ENCODE results near the gene LRRN2. TPM values are rescaled to one million over a fixed set of nuclear protein-coding genes. Genes with fewer than 3 reads are reported as not detected.
"Not testable (repeated sequence)": the region's sequence is repeated elsewhere in the genome, so short reads cannot be mapped to it uniquely, and the experiment has no call there.

LRRN2 gene
- total RNA-seq, 1 donor from 2014 or later: 0.60 TPM

GRCh38 chr1:204692841-204693356, 7.4 kb upstream of the LRRN2 start:
- DNase-seq (ENCODE audit: low read depth in 2 of 2): no peak

GRCh38 chr1:204692325-204692840, 6.8 kb upstream of the LRRN2 start:
- DNase-seq (ENCODE audit: low read depth in 2 of 2): no peak

GRCh38 chr1:204691328-204691730, 5.8 kb upstream of the LRRN2 start:
- not testable (repeated sequence) for DNase-seq (ENCODE audit: low read depth in 2 of 2)

DNA sequence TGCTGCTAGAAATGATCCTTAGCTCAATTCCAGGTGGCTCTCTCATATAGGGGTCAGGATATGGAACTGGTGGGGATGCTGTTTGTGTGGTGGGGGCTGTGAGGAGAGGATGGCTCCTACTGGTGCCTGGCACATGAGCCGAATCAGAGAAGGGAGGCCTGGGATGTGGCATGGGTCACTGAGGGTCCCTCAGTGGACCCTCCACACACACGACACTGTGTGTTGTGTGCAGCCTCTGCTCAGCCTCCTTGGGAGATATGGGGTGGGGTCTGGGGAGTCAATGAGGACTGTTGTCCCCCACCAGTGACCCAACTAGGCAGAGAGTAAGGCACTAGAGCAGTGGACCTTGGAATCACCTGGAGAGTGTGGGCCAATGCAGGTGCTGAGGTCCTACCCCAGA, 3.2 kb upstream of the LRRN2 start:
- no peak for DNase-seq (ENCODE audit: low read depth in 2 of 2)

DNA sequence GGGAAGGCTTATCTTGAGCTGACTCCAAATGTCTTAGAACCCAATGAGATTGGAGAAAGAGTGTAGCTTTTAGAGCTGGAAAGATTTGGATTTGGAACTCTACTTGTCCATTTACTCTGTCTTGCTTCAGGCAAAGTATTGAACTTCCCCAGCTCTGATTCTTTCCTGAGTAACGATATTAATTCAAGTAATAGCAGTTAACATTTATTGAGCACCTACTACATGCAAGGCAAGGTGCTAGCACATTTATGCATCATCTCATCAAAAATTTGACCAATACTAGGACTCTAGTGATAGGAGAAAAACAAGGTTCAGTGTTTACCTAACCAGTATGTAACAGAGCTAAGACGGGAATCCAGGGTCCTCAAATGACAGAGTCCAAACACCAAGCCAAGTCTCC, 2.5 kb upstream of the LRRN2 start:
- DNase-seq (ENCODE audit: low read depth in 2 of 2): no peak

GRCh38 chr1:204684571-204685235, 835 bp downstream of the LRRN2 start:
- DNase-seq (ENCODE audit: low read depth in 2 of 2): no peak

GRCh38 chr1:204684206-204684570, 1.4 kb downstream of the LRRN2 start:
- no peak for DNase-seq (ENCODE audit: low read depth in 2 of 2)

- DNase-seq (ENCODE audit: low read depth in 2 of 2): no peak
Measured at GRCh38 chr1:204683284-204684205, 2.0 kb downstream of the LRRN2 start.

DNA sequence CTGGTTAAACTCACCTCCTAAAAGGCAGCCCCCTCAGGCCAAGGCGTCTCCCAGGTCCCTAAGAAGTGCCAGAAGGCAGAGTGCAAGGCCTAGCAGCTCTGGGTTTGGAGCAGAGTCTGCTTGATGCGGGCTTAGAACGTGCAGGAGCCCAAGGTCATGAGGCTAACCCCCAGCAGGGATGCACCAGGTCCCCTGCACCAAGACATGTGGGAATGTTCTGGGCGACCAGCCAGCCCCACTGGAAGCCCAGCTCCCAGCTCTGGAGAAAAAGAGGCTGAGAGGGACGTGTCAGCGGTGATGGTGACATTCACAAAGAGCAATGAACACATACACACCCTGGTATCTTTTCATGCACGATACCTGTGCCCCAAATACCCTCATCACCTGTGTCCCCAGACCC, 5.1 kb downstream of the LRRN2 start:
- DNase-seq (ENCODE audit: low read depth in 2 of 2): no peak

DNA sequence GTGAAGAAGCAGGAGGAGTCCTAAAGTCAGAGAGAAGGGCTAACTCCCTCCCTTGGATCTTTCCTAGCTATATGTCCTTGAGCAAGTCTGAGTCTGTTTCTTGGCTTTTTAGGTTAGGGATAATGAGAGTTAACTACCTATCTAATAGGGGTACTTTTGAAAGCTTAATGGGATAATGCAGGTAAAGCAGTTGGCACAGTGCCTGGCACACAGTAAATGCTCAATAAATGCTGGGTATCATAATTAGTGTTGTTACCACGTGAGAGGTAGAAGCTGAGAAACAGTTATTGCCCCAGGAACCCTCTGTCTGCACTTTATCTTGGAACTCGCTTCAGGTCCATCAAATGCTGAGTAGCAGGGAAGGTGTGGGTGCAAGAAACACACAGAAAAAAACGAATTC, 5.5 kb downstream of the LRRN2 start:
- DNase-seq (ENCODE audit: low read depth in 2 of 2): no peak

GRCh38 chr1:204678721-204679475, 6.6 kb downstream of the LRRN2 start:
- no peak for DNase-seq (ENCODE audit: low read depth in 2 of 2)

- DNase-seq (ENCODE audit: low read depth in 2 of 2): no peak
Measured at GRCh38 chr1:204677864-204678263, 7.7 kb downstream of the LRRN2 start.

- DNase-seq (ENCODE audit: low read depth in 2 of 2): no peak
Measured at GRCh38 chr1:204676043-204676442, 9.5 kb downstream of the LRRN2 start.

GRCh38 chr1:204673909-204674649, 11.5 kb downstream of the LRRN2 start:
- DNase-seq (ENCODE audit: low read depth in 2 of 2): no peak

- DNase-seq (ENCODE audit: low read depth in 2 of 2): no peak
Measured at GRCh38 chr1:204673209-204673608, 12.3 kb downstream of the LRRN2 start.

DNA sequence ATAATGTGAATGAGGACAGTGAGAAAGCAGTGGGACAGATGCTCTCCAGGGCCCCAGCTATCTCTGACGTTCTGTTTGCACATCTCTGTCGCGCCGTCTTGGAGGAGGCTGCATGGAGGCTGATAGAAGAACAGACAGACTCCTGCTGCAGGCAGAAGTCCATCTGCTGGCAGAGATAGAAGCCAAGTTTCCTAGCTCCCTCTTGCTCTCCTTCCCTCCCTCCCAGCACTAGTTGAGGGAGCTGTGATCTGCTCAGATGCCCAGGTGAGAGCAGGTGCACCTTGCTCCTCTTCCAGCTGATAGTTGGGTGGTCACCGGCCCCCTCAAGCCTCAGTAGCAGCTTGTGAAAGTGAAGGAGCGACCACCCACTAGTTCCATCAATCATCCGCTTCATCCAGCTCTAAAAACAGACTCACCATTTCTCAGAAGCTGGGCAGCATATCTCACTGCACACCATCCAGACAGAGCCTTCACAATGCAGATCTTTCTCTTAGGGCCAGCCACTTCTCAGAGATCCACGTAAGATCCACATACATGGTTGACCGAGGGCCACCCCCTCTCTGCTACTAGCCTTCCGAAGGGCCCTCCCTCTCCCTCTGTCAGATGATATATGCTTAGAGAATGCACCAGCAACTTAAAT, 12.9 kb downstream of the LRRN2 start:
- DNase-seq (ENCODE audit: low read depth in 2 of 2): no peak

GRCh38 chr1:204672069-204672468, 13.5 kb downstream of the LRRN2 start:
- no peak for DNase-seq (ENCODE audit: low read depth in 2 of 2)

DNA sequence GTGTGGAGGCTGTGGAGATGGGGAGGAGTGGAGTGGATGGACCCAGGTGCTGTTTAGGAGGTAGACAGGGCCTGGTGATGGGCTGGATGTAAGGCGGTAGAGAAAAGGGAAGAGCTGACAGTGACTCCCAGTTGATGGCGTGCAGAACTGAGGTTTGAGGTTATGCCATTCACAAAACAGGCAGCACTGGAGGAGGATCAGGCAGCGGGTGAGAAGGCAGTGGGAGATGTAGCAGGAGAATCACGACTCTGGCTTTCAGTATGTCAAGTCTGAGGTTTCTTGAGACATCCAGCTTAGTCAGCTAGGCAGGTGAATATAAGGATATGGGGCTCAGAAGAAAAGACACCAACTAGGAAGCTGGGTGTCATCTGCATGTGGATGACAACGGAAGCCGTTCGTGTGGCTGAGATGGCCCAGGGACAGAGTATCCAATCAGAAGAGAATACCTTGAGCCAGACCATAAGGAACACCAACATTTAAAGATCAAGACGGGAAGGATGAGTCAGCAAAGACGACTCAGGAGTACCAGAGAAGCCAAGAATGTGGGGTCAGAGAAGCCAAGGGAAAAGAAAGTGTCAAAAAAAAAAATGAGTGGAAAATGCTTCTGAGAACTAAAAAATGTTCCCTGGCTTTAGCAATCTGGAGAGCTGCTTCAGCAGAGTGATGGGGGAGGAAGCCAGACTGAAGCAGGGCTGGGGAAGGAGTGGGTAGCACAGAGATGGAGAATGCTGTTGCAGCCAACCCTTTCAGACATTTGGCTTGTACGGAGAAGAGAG, 15.2 kb downstream of the LRRN2 start:
- no peak for DNase-seq (ENCODE audit: low read depth in 2 of 2)

GRCh38 chr1:204669579-204669978, 16.0 kb downstream of the LRRN2 start:
- no peak for DNase-seq (ENCODE audit: low read depth in 2 of 2)

DNA sequence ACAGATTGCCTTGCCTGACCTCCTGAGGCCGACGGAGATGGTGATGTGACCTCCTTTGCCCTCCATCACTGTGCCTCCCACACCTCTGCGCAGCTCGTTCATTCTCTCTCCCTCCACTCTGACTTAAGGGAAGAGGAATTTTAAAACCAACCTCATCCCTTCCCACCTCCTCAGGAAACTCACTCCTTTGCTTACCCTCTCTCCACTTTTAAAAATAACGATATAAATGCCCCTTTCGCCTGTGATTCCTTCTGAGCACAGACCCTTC, 21.2 kb downstream of the LRRN2 start:
- DNase-seq (ENCODE audit: low read depth in 2 of 2): no peak

Data from lung microvascular endothelial cell (primary cell).